ENCODE data around the gene RAB22A.

- TF ChIP-seq CTCF (IDR thresholded peaks at IDR 0.05; ENCODE audit: borderline replicate concordance, extremely low read depth, low read length, poor library complexity, severe bottlenecking) = no peak
- TF ChIP-seq EZH2 (IDR thresholded peaks at IDR 0.05; ENCODE audit: borderline replicate concordance, low read depth, low read length, severe bottlenecking) = no peak
Observed at GRCh38 chr20:58342104-58342945, 32.8 kb downstream of the RAB22A start.

All from DND-41 (cell line).